PFSK-1 (cell line): ENCODE data around the gene TMEM117.

Experiments used
- POLR2AphosphoS5 ChIP-seq: IDR thresholded peaks from 2 replicates; pipeline ENCODE4 v1.6.1; 2012; ENCODE audit warnings: low read depth, mild to moderate bottlenecking, control low read depth, low read length, moderate library complexity
- TAF1 ChIP-seq: IDR thresholded peaks from 2 replicates; pipeline ENCODE4 v1.6.1; 2012; ENCODE audit warnings: low read length, control low read depth, borderline replicate concordance; ENCODE audit not compliant: insufficient read depth

- TF ChIP-seq POLR2AphosphoS5 (no peak), TAF1 (no peak)
Measured at GRCh38 chr12:44054281-44054680, 218.4 kb downstream of the TMEM117 start.
